Trophoblast cell (in vitro differentiated cells and primary cell): ENCODE results near the gene CUX1.
"Not testable (repeated sequence)": the region's sequence is repeated elsewhere in the genome, so short reads cannot be mapped to it uniquely, and the experiment has no call there.

Source experiments
- DNase-seq, 2 donors: peaks; one replicate each; pipeline ENCODE4 v3.0.0-alpha.2; 2016
- H2AFZ ChIP-seq: 2 replicates; pipeline ENCODE4 v1.6.1; 2013; ENCODE audit warnings: low read length, moderate library complexity, mild to moderate bottlenecking; ENCODE audit not compliant: insufficient read depth, poor library complexity
- H2AK5ac ChIP-seq: 2 replicates; pipeline ENCODE4 v1.6.1; 2013; ENCODE audit warnings: mild to moderate bottlenecking, low read length
- H2BK120ac ChIP-seq: 2 replicates; pipeline ENCODE4 v1.6.1; 2013; ENCODE audit warnings: low read length, mild to moderate bottlenecking, moderate library complexity; ENCODE audit not compliant: insufficient read depth, poor library complexity
- H2BK12ac ChIP-seq: 2 replicates; pipeline ENCODE4 v1.6.1; 2013; ENCODE audit warnings: mild to moderate bottlenecking, low read length, moderate library complexity
- H2BK5ac ChIP-seq: 2 replicates; pipeline ENCODE4 v1.6.1; 2013; ENCODE audit warnings: low read length, low read depth, moderate library complexity, mild to moderate bottlenecking; ENCODE audit not compliant: poor library complexity
- H3K14ac ChIP-seq: 2 replicates; pipeline ENCODE4 v1.6.1; 2013; ENCODE audit warnings: mild to moderate bottlenecking, low read length
- H3K18ac ChIP-seq: 2 replicates; pipeline ENCODE4 v1.6.1; 2013; ENCODE audit warnings: mild to moderate bottlenecking, low read length
- H3K23ac ChIP-seq: 2 replicates; pipeline ENCODE4 v1.6.1; 2013; ENCODE audit warnings: low read length
- H3K27ac ChIP-seq: 2 replicates; pipeline ENCODE4 v1.5.1; 2013; ENCODE audit warnings: low read depth, mild to moderate bottlenecking, inconsistent platforms, low read length, moderate library complexity
- H3K27me3 ChIP-seq: 2 replicates; pipeline ENCODE4 v1.6.1; 2013; ENCODE audit warnings: inconsistent platforms, mild to moderate bottlenecking, low read length, moderate library complexity; ENCODE audit not compliant: insufficient read depth
- H3K36me3 ChIP-seq, 2 experiments: 1 replicate in 1 of 2; 2 replicates in 1 of 2; pipeline ENCODE4 v1.6.1; 2013; ENCODE audit warnings: low read length in 2 of 2, mild to moderate bottlenecking in 2 of 2, moderate library complexity in 1 of 2; ENCODE audit not compliant: insufficient read depth in 2 of 2, control insufficient read depth in 1 of 2
- H3K4ac ChIP-seq: 2 replicates; pipeline ENCODE4 v1.6.1; 2013; ENCODE audit warnings: low read depth, mild to moderate bottlenecking, low read length, moderate library complexity
- H3K4me1 ChIP-seq, 2 experiments: 1 replicate in 1 of 2; 2 replicates in 1 of 2; pipeline ENCODE4 v1.6.1; 2013; ENCODE audit warnings: low read length in 2 of 2, mild to moderate bottlenecking in 2 of 2, moderate library complexity in 1 of 2; ENCODE audit not compliant: insufficient read depth in 2 of 2, control insufficient read depth in 1 of 2
- H3K4me2 ChIP-seq: 2 replicates; pipeline ENCODE4 v1.6.1; 2013; ENCODE audit warnings: inconsistent platforms, mild to moderate bottlenecking, low read length, moderate library complexity
- H3K4me3 ChIP-seq: 2 replicates; pipeline ENCODE4 v1.5.1; 2013; ENCODE audit warnings: mild to moderate bottlenecking, low read depth, low read length, inconsistent platforms
- H3K79me1 ChIP-seq: one replicate; pipeline ENCODE4 v1.6.1; 2013; ENCODE audit warnings: low read length
- H3K79me2 ChIP-seq: 2 replicates; pipeline ENCODE4 v1.6.1; 2013; ENCODE audit warnings: low read length, mild to moderate bottlenecking; ENCODE audit not compliant: control insufficient read depth, insufficient read depth, poor library complexity
- H3K9ac ChIP-seq: 2 replicates; pipeline ENCODE4 v1.6.1; 2013; ENCODE audit warnings: mild to moderate bottlenecking, low read length
- H3K9me3 ChIP-seq: 2 replicates; pipeline ENCODE4 v1.6.1; 2013; ENCODE audit warnings: low read depth, mild to moderate bottlenecking, control low read depth, inconsistent platforms, low read length; ENCODE audit not compliant: insufficient read depth
- H4K12ac ChIP-seq: 2 replicates; pipeline ENCODE4 v1.6.1; 2013; ENCODE audit warnings: low read depth, mild to moderate bottlenecking, low read length, moderate library complexity
- H4K8ac ChIP-seq: 2 replicates; pipeline ENCODE4 v1.6.1; 2013; ENCODE audit warnings: low read depth, mild to moderate bottlenecking, low read length, moderate library complexity
- H4K91ac ChIP-seq: one replicate; pipeline ENCODE4 v1.6.1; 2013; ENCODE audit warnings: low read depth, mild to moderate bottlenecking, low read length, moderate library complexity
- WGBS: extraction: QIAGEN DNeasy Blood & Tissue Kit; methylation state at CpG from one replicate; pipeline ENCODE4 v1.1.7; 2013; ENCODE audit warnings: missing lambda C conversion rate; ENCODE audit not compliant: insufficient read length, insufficient coverage; ENCODE audit errors: extremely low coverage; 5-methylcytosine and 5-hydroxymethylcytosine counted together

The CUX1 gene

DNA sequence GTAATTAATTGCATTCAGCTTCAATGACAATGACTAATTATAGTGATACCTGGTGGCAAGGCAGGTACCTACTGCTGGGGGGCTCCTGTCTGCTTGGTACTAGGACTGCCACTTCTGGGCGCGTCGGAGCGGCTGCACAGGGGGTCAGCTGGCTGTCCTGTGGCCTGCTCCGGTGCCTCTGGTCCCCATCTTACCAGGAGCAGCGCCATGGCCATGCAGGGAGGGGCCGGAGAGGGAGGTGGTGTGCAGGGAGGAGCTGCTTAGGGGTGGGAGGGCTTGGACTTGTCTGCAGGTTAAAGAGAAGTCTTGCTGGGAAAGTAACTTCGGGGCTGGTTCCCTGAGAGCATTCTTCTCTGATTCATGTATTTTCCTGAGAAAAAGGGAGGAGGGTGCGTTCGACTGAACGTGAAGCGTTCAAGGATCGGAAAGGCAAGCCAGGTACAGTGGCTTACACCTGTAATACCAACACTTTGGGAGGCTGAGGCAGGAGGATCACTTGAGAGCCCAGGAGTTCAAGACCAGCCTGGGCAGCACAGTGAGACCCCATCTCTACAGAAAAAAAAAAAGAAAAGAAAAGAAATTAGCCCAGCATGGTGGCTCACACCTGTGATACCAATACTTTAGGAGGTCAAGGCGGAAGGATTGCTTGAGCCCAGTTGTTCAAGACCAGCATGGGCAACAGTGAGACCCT, 15.4 kb downstream of the CUX1 start:
- Histone ChIP-seq H3K36me3 (peaks cover 6% of the 10 kb centered on the region in 2 experiments), H3K4me3 (no peak overlapping the region), H4K12ac (no peak overlapping the region), H4K91ac (no peak overlapping the region), H3K9ac (no peak overlapping the region), H2BK120ac (no peak overlapping the region), H2BK5ac (no peak overlapping the region), H3K27me3 (no peaks in the 10 kb centered on the region), H3K14ac (no peak overlapping the region), H4K8ac (no peak overlapping the region), H3K4me1 (no peaks in the 10 kb centered on the region), H2AFZ (no peak overlapping the region), H3K4me2 (no peak overlapping the region), H3K4ac (peak overlapping the region; percentile 41), H3K9me3 (peaks cover 2% of the 10 kb centered on the region), H3K23ac (no peak overlapping the region), H2AK5ac (no peak overlapping the region), H3K79me2 (peaks cover 40% of the 10 kb centered on the region), H3K79me1 (no peaks in the 10 kb centered on the region), H3K18ac (no peak overlapping the region), H2BK12ac (no peak overlapping the region), H3K27ac (no peak overlapping the region)
- WGBS = no CpG with 5 or more reads among the region's 14 CpGs
- DNase-seq = peak; percentile 44 to 69

DNA sequence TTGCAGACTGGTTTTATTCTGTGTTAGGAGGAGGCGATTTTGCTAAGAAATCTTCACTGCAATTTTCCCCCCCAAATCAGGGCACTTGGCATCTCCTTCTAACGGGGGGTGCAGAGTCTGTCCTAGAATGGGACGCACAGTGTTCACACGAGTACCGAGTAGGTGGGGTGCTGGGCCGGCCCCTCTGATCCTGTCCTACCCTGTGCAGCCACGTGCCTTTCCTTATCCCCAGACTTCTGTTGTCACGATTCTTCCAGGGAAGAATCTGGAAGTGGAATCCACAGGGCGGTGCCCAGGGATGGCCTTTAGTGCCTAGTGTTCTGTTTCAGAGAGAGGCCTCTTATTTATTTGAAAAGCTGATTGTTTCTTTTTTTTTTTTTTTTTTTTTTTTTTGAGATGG, 16.4 kb downstream of the CUX1 start:
- WGBS = no CpG with 5 or more reads among the region's 9 CpGs

DNA sequence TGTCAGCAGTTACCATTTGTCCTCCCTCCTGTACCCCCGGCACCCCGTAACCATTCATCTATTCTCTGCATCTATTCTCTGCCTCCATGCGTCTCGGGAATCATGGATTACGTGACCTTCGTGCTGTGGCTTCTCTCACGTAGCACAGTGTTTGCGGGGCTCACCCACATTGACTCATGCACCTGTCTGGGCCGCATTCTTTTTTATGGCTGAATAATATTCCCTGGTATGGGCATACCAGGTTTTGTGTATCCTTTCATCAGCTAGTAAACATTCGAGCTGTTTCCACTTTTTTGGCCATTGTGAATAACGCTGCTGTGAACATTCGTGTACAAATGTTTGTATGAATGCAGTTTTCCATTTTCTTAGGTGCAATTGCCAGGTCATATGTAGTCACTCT, 17.7 kb downstream of the CUX1 start:
- Histone ChIP-seq H3K4ac (peak overlapping the region; percentile 99), H3K9me3 (peaks cover 2% of the 10 kb centered on the region), H2BK5ac (no peak overlapping the region), H4K12ac (no peak overlapping the region), H3K36me3 (peaks cover 3% of the 10 kb centered on the region in 2 experiments), H2BK120ac (no peak overlapping the region), H3K4me3 (no peak overlapping the region), H3K27ac (no peak overlapping the region), H4K8ac (no peak overlapping the region), H3K4me2 (no peak overlapping the region), H3K9ac (no peak overlapping the region), H4K91ac (no peak overlapping the region), H3K79me1 (no peaks in the 10 kb centered on the region), H2AK5ac (no peak overlapping the region), H2AFZ (no peak overlapping the region), H3K23ac (no peak overlapping the region), H2BK12ac (no peak overlapping the region), H3K14ac (no peak overlapping the region), H3K4me1 (peaks cover 0 to 3% of the 10 kb centered on the region in 2 experiments), H3K79me2 (peaks cover 35% of the 10 kb centered on the region), H3K18ac (no peak overlapping the region), H3K27me3 (no peaks in the 10 kb centered on the region)
- DNase-seq = peak; percentile 90 to 97
- WGBS = no CpG with 5 or more reads among the region's 12 CpGs

More for the DNA sequence above, 16.4 kb downstream of the CUX1 start:
- DNase-seq = peak; percentile 23 to 52
- Histone ChIP-seq H2AFZ (no peak overlapping the region), H4K12ac (no peak overlapping the region), H2BK120ac (no peak overlapping the region), H3K9ac (no peak overlapping the region), H3K14ac (no peak overlapping the region), H3K18ac (no peak overlapping the region), H3K4ac (no peak overlapping the region), H3K23ac (no peak overlapping the region), H4K8ac (no peak overlapping the region), H4K91ac (no peak overlapping the region), H3K27ac (no peak overlapping the region), H2AK5ac (no peak overlapping the region), H3K9me3 (peaks cover 2% of the 10 kb centered on the region), H3K79me1 (no peaks in the 10 kb centered on the region), H3K79me2 (peaks cover 41% of the 10 kb centered on the region), H2BK5ac (no peak overlapping the region), H3K4me1 (peaks cover 0 to 3% of the 10 kb centered on the region in 2 experiments), H3K4me3 (no peak overlapping the region), H2BK12ac (no peak overlapping the region), H3K27me3 (no peaks in the 10 kb centered on the region), H3K4me2 (no peak overlapping the region), H3K36me3 (peaks cover 5% of the 10 kb centered on the region in 2 experiments)

DNA sequence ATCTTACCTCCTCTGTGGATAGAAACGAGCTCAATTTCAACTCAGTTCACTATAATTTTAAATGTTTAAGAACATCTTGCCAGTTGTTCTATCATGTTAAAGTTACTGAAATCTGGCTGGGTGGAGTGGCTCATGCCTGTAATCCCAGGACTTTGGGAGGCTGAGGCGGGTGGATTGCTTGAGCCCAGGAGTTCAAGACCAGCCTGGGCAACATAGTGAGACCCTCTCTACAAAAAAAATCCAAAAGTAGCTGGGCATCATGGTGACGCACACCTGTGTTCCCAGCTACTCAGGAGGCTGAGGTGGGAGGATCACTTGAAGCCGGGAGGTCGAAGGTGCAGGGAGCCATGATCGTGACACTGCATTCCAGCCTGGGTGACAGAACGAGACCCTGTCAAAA, 20.0 kb downstream of the CUX1 start:
- H3K18ac ChIP-seq, H4K12ac ChIP-seq, H3K4me3 ChIP-seq, H4K8ac ChIP-seq, H3K14ac ChIP-seq, H2AK5ac ChIP-seq, H3K4me2 ChIP-seq, H3K9ac ChIP-seq, H2BK5ac ChIP-seq, H3K4me1 ChIP-seq, H2BK12ac ChIP-seq, H3K79me1 ChIP-seq, H3K9me3 ChIP-seq, DNase-seq, H3K23ac ChIP-seq, H2AFZ ChIP-seq, H3K27me3 ChIP-seq, H3K27ac ChIP-seq, H4K91ac ChIP-seq, H2BK120ac ChIP-seq, H3K36me3 ChIP-seq: not testable (repeated sequence)
- H3K79me2 ChIP-seq = peaks cover 25% of the 10 kb centered on the region
- no CpG with 5 or more reads among the region's 7 CpGs for WGBS
- H3K4ac ChIP-seq = peak overlapping the region; percentile 46
